ENCODE measurements around the gene SCLT1. TPM values are rescaled to one million over a fixed set of nuclear protein-coding genes. Genes with fewer than 3 reads are reported as not detected.
A peak's percentile ranks its signal among the peaks of the same experiment; 100 is the strongest.

Gene SCLT1
- total and polyA plus RNA-seq, 5 donors from 2014 or later: 5.6 to 33.3 (median 7.5) TPM

DNA sequence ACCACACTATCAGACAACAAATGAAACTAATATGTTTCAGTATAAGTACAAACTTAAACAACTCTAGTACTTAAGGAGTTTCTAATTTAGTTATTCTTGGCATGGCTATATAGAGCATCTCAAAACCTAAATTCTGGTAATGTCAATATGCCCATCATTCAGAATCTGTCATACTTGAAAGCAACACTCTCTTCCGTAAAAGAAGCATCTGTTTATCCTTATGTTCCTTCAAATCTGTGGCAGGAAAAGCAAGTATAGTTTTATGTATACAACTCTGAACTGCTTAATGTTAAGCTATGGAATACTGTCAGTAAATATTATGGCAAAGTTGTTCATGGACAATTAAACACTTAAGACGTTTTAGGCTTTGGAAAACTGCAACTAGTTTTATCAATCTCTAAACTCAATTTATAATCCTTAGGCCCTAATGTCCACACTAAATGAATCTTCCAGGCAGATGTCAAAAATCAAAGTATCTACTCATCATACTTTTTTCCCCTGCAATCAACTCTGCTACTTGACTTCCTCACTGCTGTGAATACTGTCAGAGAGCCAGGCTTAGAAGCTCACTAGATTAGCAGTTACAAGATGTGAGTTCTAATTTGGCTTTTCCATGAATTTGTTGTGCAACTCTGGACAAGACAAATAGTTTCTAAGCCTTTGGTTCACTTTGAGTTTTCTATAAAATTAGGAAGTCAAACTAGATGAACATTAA, 109.4 kb downstream of the SCLT1 start:
- no peaks in the 10 kb centered on the region for H3K9me3 ChIP-seq (ENCODE audit: control insufficient read depth in 2 of 2, low read length in 2 of 2)
- H3K36me3 Mint-ChIP-seq: peaks cover 34% of the 10 kb centered on the region
- no peaks in the 10 kb centered on the region for H3K27me3 Mint-ChIP-seq
- DNase-seq (no peak), ATAC-seq (ENCODE audit: low read depth in 2 of 2) (no peak)
- no peaks in the 10 kb centered on the region for H3K27me3 ChIP-seq (ENCODE audit: control insufficient read depth, insufficient read depth, low read length)
- H3K27ac ChIP-seq (ENCODE audit: insufficient read depth, low read length, poor library complexity, severe bottlenecking): no peak overlapping the region
- H3K36me3 ChIP-seq (ENCODE audit: control insufficient read depth, insufficient read depth, low read length): peaks cover 19% of the 10 kb centered on the region
- no peaks in the 10 kb centered on the region for H3K4me1 ChIP-seq (ENCODE audit: control insufficient read depth, insufficient read depth, low read length, poor library complexity, severe bottlenecking)
- H3K9me3 Mint-ChIP-seq: peaks cover 0 to 5% (median 1%) of the 10 kb centered on the region in 7 donors
- H3K4me3 Mint-ChIP-seq: no peak overlapping the region
- no peak overlapping the region for H3K27ac Mint-ChIP-seq
- no peak overlapping the region for H3K4me3 ChIP-seq (ENCODE audit: low read depth, low read length)
- H3K4me1 Mint-ChIP-seq: peaks cover 0 to 3% (median under 1%) of the 10 kb centered on the region in 4 donors

DNA sequence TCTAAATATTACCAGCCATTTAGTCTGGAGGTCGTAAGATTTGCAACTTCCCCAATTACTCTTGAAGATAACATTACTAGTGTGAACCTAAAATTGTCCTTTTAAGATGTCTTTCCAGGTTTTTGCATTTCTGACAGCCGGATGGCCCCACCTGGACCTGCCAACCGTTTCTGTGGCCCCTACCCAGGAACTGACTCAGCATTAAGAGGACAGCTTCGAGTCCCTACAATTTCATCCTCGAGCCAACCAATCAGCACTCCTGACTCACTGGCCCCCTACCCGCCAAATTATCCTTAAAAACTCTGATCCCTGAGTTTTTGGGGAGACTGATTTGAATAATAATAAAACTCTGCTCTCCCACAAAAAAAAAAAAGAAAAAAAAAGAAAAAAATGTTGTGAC, 112.0 kb downstream of the SCLT1 start:
- no peak overlapping the region for H3K27ac ChIP-seq (ENCODE audit: insufficient read depth, low read length, poor library complexity, severe bottlenecking)
- DNase-seq: no peak
- peaks cover 0 to 3% (median 0%) of the 10 kb centered on the region in 4 donors for H3K4me1 Mint-ChIP-seq
- H3K27me3 Mint-ChIP-seq: no peaks in the 10 kb centered on the region
- no peak overlapping the region for H3K4me3 Mint-ChIP-seq
- no peak overlapping the region for H3K27ac Mint-ChIP-seq
- H3K36me3 Mint-ChIP-seq: peaks cover 12% of the 10 kb centered on the region
- H3K9me3 Mint-ChIP-seq: no peaks in the 10 kb centered on the region
- H3K36me3 ChIP-seq (ENCODE audit: control insufficient read depth, insufficient read depth, low read length): peaks cover 6% of the 10 kb centered on the region
- no peak overlapping the region for H3K4me3 ChIP-seq (ENCODE audit: low read depth, low read length)
- H3K27me3 ChIP-seq (ENCODE audit: control insufficient read depth, insufficient read depth, low read length): no peaks in the 10 kb centered on the region
- no peak for ATAC-seq (ENCODE audit: low read depth in 2 of 2)
- no peaks in the 10 kb centered on the region for H3K4me1 ChIP-seq (ENCODE audit: control insufficient read depth, insufficient read depth, low read length, poor library complexity, severe bottlenecking)
- no peaks in the 10 kb centered on the region for H3K9me3 ChIP-seq (ENCODE audit: control insufficient read depth in 2 of 2, low read length in 2 of 2)

DNA sequence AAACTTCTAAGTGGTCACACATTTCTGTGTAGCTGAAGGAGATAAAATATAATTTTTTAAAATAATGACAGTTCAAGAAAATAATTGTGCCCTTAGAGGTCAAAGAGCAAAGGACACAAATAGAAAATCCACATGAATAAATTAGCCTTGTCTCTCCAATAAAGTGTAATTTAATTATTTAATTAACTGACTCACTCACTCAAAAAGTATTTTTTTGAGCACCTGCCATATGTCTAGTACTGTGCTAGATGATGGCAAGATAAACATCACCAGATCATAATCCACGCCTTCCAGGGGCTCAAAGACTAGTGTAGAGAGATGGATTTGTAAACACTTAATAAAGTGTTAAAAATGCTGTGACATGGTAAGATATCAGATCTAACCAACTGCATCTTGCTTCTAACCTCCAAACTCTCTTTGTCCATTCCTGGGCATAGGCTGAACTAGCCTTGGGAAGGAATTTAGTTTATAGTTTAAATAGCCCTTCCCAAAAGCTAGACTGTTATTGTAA, 112.5 kb downstream of the SCLT1 start:
- DNase-seq: no peak
- H3K9me3 Mint-ChIP-seq: no peaks in the 10 kb centered on the region
- Histone ChIP-seq H3K9me3 (ENCODE audit: control insufficient read depth in 2 of 2, low read length in 2 of 2) (no peaks in the 10 kb centered on the region), H3K27me3 (ENCODE audit: control insufficient read depth, insufficient read depth, low read length) (no peaks in the 10 kb centered on the region), H3K36me3 (ENCODE audit: control insufficient read depth, insufficient read depth, low read length) (peaks cover 1% of the 10 kb centered on the region), H3K4me1 (ENCODE audit: control insufficient read depth, insufficient read depth, low read length, poor library complexity, severe bottlenecking) (no peaks in the 10 kb centered on the region), H3K27ac (ENCODE audit: insufficient read depth, low read length, poor library complexity, severe bottlenecking) (no peak overlapping the region), H3K4me3 (ENCODE audit: low read depth, low read length) (no peak overlapping the region)
- no peaks in the 10 kb centered on the region for H3K27me3 Mint-ChIP-seq
- peaks cover 0 to 3% (median 0%) of the 10 kb centered on the region in 4 donors for H3K4me1 Mint-ChIP-seq
- no peak overlapping the region for H3K4me3 Mint-ChIP-seq
- no peak overlapping the region for H3K27ac Mint-ChIP-seq
- no peak for ATAC-seq (ENCODE audit: low read depth in 2 of 2)
- peaks cover 10% of the 10 kb centered on the region for H3K36me3 Mint-ChIP-seq

DNA sequence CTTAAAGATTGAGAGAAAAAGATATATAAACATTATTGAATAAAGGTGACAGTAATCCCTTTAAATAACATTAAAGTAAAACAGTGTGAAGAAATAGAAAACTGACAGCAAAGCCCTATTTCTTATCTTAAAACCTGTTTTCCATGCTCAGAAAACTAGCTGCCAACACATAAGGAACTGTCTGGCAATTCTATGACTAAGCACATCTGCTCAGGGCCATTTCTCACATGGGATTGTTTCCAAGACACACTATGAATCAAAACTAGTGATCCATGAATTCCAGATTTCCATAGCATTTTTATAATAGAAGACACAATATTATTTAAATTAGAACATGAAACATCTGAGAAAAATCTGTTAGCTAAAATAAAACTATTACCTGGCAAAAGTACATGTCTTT, 113.4 kb downstream of the SCLT1 start:
- Mint-ChIP-seq H3K36me3 (peaks cover 8% of the 10 kb centered on the region), H3K27ac (no peak overlapping the region), H3K9me3 (no peaks in the 10 kb centered on the region), H3K27me3 (no peaks in the 10 kb centered on the region), H3K4me3 (no peak overlapping the region), H3K4me1 (peaks cover 0 to 3% (median 0%) of the 10 kb centered on the region in 4 donors)
- no peak for ATAC-seq (ENCODE audit: low read depth in 2 of 2)
- no peaks in the 10 kb centered on the region for H3K27me3 ChIP-seq (ENCODE audit: control insufficient read depth, insufficient read depth, low read length)
- no peak for DNase-seq
- H3K4me3 ChIP-seq (ENCODE audit: low read depth, low read length): no peak overlapping the region
- no peaks in the 10 kb centered on the region for H3K36me3 ChIP-seq (ENCODE audit: control insufficient read depth, insufficient read depth, low read length)
- H3K4me1 ChIP-seq (ENCODE audit: control insufficient read depth, insufficient read depth, low read length, poor library complexity, severe bottlenecking): no peaks in the 10 kb centered on the region
- no peaks in the 10 kb centered on the region for H3K9me3 ChIP-seq (ENCODE audit: control insufficient read depth in 2 of 2, low read length in 2 of 2)
- no peak overlapping the region for H3K27ac ChIP-seq (ENCODE audit: insufficient read depth, low read length, poor library complexity, severe bottlenecking)

DNA sequence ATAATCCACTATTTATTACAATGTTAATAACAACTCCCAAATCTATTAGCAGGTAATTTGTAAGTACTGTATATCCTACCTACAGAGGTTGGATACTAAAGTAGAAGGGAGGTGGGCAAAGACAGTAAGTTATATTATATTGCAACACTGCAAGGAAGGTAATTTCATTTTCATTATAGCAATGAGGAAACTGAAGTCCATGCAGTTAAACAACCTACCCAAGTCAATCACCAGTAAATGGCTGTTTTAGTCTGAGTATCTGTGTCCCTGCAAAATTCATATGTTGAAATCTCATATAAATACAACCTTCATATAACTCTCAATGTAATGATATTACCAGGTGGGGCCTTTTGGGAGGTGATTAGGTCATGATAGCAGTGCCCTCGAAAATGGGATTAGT, 114.4 kb downstream of the SCLT1 start:
- Mint-ChIP-seq H3K9me3 (no peaks in the 10 kb centered on the region), H3K4me1 (peaks cover 0 to 3% (median 0%) of the 10 kb centered on the region in 4 donors), H3K36me3 (peaks cover 5% of the 10 kb centered on the region), H3K27ac (no peak overlapping the region), H3K4me3 (no peak overlapping the region), H3K27me3 (no peaks in the 10 kb centered on the region)
- H3K36me3 ChIP-seq (ENCODE audit: control insufficient read depth, insufficient read depth, low read length): no peaks in the 10 kb centered on the region
- no peak overlapping the region for H3K27ac ChIP-seq (ENCODE audit: insufficient read depth, low read length, poor library complexity, severe bottlenecking)
- ATAC-seq (ENCODE audit: low read depth in 2 of 2): no peak
- H3K4me3 ChIP-seq (ENCODE audit: low read depth, low read length): no peak overlapping the region
- H3K27me3 ChIP-seq (ENCODE audit: control insufficient read depth, insufficient read depth, low read length): no peaks in the 10 kb centered on the region
- no peaks in the 10 kb centered on the region for H3K4me1 ChIP-seq (ENCODE audit: control insufficient read depth, insufficient read depth, low read length, poor library complexity, severe bottlenecking)
- no peak for DNase-seq
- H3K9me3 ChIP-seq (ENCODE audit: control insufficient read depth in 2 of 2, low read length in 2 of 2): no peaks in the 10 kb centered on the region

DNA sequence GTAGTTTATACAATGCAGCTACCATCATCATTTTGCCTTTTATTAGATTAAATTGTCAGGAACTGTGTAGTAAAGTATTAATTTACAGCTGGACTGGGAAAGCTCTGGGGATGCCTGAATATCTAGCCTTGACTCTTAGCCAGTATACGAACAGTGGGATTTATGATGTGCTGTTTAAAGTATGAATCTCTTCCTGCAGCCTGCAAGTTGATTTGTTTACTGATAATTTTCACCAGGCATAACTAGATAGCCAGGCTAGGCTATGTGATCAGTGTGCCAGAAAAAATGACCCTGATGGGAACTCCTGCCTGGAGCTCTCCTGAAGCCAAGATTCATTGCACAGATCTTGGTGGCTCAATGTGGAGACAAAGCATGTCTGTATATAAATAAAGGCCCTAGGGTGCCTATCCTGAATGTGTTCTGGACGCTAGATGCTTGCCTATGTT, 119.2 kb downstream of the SCLT1 start:
- no peak for DNase-seq
- Mint-ChIP-seq H3K36me3 (peaks cover 4% of the 10 kb centered on the region), H3K4me1 (no peaks in the 10 kb centered on the region), H3K4me3 (no peak overlapping the region), H3K27me3 (no peaks in the 10 kb centered on the region), H3K27ac (peak overlapping the region in 1 of 3 donors; percentile 38), H3K9me3 (no peaks in the 10 kb centered on the region)
- no peaks in the 10 kb centered on the region for H3K9me3 ChIP-seq (ENCODE audit: control insufficient read depth in 2 of 2, low read length in 2 of 2)
- H3K36me3 ChIP-seq (ENCODE audit: control insufficient read depth, insufficient read depth, low read length): no peaks in the 10 kb centered on the region
- no peak overlapping the region for H3K4me3 ChIP-seq (ENCODE audit: low read depth, low read length)
- H3K27ac ChIP-seq (ENCODE audit: insufficient read depth, low read length, poor library complexity, severe bottlenecking): no peak overlapping the region
- no peaks in the 10 kb centered on the region for H3K27me3 ChIP-seq (ENCODE audit: control insufficient read depth, insufficient read depth, low read length)
- H3K4me1 ChIP-seq (ENCODE audit: control insufficient read depth, insufficient read depth, low read length, poor library complexity, severe bottlenecking): no peaks in the 10 kb centered on the region
- ATAC-seq (ENCODE audit: low read depth in 2 of 2): no peak

DNA sequence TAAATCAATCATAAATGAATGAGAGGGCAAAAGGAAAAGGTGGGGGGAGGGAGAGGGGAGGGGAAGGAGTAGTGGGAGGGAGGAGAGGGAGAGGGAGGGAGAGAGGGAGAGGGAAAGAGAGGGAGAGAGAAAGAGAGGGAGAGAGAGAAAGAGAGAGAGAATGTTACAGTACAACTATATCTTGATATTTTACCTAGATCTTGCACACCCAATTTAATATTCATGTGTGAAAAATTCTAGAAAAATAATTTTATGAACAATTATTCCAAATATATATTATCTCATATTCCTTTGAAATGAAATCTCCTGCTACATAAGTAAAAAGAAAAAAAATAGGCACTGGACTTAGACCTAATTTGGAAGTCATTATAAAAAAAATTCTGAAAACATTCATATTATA, 120.0 kb downstream of the SCLT1 start:
- H3K4me1 Mint-ChIP-seq: no peaks in the 10 kb centered on the region
- H3K27ac Mint-ChIP-seq: no peak overlapping the region
- ATAC-seq (ENCODE audit: low read depth in 2 of 2) (no peak), DNase-seq (no peak)
- Histone ChIP-seq H3K36me3 (ENCODE audit: control insufficient read depth, insufficient read depth, low read length) (no peaks in the 10 kb centered on the region), H3K27ac (ENCODE audit: insufficient read depth, low read length, poor library complexity, severe bottlenecking) (no peak overlapping the region), H3K4me3 (ENCODE audit: low read depth, low read length) (no peak overlapping the region), H3K4me1 (ENCODE audit: control insufficient read depth, insufficient read depth, low read length, poor library complexity, severe bottlenecking) (no peaks in the 10 kb centered on the region), H3K27me3 (ENCODE audit: control insufficient read depth, insufficient read depth, low read length) (no peaks in the 10 kb centered on the region), H3K9me3 (ENCODE audit: control insufficient read depth in 2 of 2, low read length in 2 of 2) (no peaks in the 10 kb centered on the region)
- peaks cover 4% of the 10 kb centered on the region for H3K36me3 Mint-ChIP-seq
- no peaks in the 10 kb centered on the region for H3K9me3 Mint-ChIP-seq
- no peak overlapping the region for H3K4me3 Mint-ChIP-seq
- H3K27me3 Mint-ChIP-seq: no peaks in the 10 kb centered on the region

DNA sequence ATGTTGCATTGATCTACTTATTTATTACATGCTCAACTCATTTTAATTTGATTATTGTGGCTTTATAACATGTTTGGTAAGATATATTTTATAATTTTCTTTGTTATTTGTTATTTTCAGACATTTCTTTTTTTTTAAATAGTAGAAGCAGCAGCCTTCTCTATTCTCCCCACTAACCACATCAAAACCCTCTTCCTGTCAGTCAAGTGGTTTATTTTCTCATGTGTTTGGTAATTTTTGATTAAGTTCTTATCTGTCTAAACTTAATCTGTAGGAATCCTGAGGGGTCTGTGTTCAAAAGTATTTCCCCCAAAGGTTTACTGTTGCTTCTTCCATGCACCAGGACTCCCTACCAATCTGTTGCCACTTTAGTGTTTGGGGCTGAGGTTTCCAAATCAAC, 131.9 kb downstream of the SCLT1 start:
- no peak overlapping the region for H3K27ac ChIP-seq (ENCODE audit: insufficient read depth, low read length, poor library complexity, severe bottlenecking)
- H3K4me1 Mint-ChIP-seq: peaks cover 14 to 34% (median 25%) of the 10 kb centered on the region in 4 donors
- no peaks in the 10 kb centered on the region for H3K9me3 ChIP-seq (ENCODE audit: control insufficient read depth in 2 of 2, low read length in 2 of 2)
- H3K27me3 ChIP-seq (ENCODE audit: control insufficient read depth, insufficient read depth, low read length): no peaks in the 10 kb centered on the region
- no peaks in the 10 kb centered on the region for H3K27me3 Mint-ChIP-seq
- no peak overlapping the region for H3K4me3 Mint-ChIP-seq
- DNase-seq (peak in 2 of 3 donors; percentile 26 to 45), ATAC-seq (ENCODE audit: low read depth in 2 of 2) (no peak)
- peaks cover 1% of the 10 kb centered on the region for H3K36me3 ChIP-seq (ENCODE audit: control insufficient read depth, insufficient read depth, low read length)
- H3K27ac Mint-ChIP-seq: no peak overlapping the region
- H3K4me3 ChIP-seq (ENCODE audit: low read depth, low read length): peak overlapping the region; percentile 17
- H3K36me3 Mint-ChIP-seq: peaks cover 17% of the 10 kb centered on the region
- H3K4me1 ChIP-seq (ENCODE audit: control insufficient read depth, insufficient read depth, low read length, poor library complexity, severe bottlenecking): peaks cover 8% of the 10 kb centered on the region
- peaks cover 0 to 8% (median 0%) of the 10 kb centered on the region in 7 donors for H3K9me3 Mint-ChIP-seq
